NK-92 treated with Interleukin-12 subunit alpha and Interleukin-12 subunit beta, amount 100 ng/mL, for 24 hours (cell line): ENCODE results near the gene P4HB.

Experiments used
- DNase-seq: peaks from one replicate; lab custom pipeline; 2025; lab: John Stamatoyannopoulos, UW

The P4HB gene

GRCh38 chr17:81868674-81869220 is 8.4 kb upstream of the P4HB start:
- DNase-seq = no peak

- no peak for DNase-seq
Measured at GRCh38 chr17:81867991-81868673, 7.8 kb upstream of the P4HB start.

GRCh38 chr17:81867170-81867990 is 7.0 kb upstream of the P4HB start:
- DNase-seq = no peak

DNA sequence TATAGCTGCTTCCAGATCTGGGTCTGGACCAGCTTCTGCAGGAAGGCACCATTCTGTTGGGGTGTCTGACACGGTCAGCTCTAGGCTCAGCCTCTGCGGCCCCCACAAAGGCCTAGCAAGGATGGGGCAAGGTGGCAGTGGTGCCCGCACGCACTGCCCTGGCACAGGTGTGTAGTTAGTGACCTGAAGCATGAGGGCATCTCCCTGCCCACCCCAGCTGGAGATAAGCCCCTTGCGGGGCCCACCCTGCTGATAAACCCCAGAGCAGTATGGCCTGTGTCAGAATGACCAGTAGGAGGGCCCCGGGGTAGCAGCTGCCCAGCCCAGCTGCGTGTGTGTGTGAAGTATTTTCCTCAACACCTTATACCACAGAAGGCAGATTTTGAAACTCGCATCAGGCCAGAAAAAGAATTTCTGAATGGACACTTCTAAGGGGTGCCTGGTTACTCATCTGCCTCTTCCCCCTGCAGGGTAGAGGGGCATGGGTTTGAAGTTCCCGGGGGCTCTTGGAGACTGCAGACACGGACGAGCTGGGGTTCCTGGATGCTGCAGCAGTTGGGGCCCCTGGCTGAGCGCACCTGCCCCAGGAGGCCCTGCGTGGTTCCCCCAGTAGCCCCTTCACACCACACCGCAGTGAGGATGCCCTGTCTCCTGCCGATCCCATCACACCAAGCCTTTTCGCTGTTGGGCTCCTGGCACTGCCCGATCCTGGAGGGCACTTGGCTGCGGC is 6.3 kb upstream of the P4HB start:
- no peak for DNase-seq

GRCh38 chr17:81865733-81866439 is 5.6 kb upstream of the P4HB start:
- no peak for DNase-seq

DNA sequence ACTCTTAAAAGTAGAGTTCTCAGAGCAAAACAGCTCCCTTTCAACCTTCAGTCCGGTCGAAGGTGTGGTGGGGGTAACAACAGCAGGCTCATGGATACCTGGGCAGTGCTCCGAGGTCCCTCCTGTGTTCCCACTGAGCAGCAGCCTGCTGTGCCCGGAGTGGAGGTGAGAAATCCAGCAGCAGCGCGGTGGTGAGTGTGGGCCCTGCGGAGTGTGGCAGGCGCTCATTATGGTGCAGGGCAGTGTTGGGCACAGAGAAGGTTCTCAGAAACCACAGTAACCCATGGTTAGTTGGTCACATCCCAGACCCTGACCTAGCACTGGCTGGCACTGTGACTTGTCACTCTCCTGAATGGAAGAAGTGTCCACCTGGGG is 5.0 kb upstream of the P4HB start:
- DNase-seq = no peak

DNA sequence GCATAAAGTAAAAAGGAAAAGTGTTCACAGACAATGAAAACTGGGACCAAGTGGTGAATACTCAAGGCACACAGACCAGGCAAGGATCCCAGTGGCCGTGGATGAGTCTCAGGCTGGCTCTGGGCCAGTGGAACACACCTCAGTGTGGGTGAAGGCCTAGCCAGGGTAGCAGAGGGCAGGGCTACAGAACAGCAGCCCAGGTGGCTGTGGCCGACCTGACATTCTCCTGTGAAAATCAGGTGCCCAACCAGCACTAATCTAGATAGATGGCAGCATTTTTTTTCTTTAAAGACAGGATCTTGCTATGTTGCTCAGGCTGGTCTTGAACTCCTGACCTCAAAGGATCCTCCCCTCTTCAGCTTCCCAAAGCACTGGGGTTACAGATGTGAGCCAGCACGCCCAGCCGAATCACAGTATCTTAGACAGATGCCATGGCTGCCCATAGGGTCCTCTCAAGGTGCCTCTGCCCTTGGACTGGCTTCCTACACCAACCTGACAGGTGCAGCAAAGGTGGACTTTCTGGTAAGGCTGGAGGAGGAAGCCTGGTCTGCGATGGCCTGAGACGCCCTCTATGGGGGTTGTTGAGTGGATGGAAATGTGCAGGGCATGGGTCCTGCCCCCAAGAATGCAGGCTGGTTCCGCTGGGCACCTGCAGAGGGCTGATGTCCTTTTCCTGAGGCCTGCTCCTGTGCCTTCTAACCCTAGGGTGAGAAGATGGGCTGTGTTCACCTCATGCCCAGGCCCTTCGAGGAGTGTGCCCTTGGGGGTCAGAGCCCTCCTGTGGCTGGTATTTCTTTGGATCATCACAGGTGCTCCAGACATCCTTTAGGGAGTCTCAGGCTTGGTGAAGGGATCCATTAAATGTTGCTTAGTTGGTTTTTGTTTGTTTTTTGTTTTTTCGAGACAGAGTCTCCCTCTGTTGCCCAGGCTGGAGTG is 3.8 kb upstream of the P4HB start:
- no peak for DNase-seq

- DNase-seq = no peak
Measured at GRCh38 chr17:81863123-81863675, 2.9 kb upstream of the P4HB start.

- DNase-seq = peak; percentile 100
Measured at GRCh38 chr17:81860756-81861568, 627 bp upstream of the P4HB start.

DNA sequence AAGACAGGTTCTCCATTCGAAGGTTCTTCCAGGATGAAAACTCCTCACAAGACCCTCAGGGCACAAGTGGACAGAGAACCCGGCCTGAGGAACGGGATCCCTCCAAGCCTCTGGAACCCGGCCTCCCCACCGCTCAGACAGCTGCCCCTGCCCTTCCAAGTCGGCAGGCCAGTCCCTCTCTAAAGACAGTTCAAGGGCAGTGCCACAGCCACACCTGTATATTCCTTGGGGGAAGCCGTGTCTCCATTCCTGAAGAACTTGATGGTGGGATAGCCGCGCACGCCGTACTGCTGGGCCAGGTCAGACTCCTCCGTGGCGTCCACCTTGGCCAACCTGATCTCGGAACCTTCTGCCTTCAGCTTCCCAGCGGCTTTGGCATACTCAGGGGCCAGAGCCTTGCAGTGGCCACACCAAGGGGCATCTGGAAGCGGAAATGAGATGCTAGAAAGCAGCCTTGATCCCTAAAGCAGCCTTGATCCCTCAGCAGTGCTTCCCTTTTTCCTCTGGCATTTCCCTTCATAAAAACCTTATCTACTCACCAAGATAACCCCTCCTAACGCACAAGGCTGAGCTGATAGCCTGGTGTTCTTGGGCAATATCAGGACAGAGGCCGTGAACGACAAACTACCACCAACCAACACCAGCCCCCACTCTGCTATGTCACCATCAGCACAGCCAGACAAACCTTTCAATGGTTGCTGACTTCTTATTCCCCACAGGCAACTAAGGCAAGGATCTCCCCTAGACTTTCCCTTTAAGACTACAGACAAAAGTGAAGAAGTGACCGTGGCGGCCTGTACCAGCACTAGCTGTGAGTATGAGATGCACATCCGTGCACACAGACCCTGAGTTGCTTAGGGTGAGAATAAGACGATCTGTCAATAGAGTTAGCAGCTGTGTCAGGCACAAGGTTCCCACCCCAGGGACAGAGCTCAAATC is 1.1 kb downstream of the P4HB start:
- no peak for DNase-seq

- no peak for DNase-seq
Measured at GRCh38 chr17:81858170-81858966, 2.0 kb downstream of the P4HB start.

GRCh38 chr17:81854974-81855774 is 5.2 kb downstream of the P4HB start:
- no peak for DNase-seq

- no peak for DNase-seq
Measured at GRCh38 chr17:81852237-81852636, 8.1 kb downstream of the P4HB start.

DNA sequence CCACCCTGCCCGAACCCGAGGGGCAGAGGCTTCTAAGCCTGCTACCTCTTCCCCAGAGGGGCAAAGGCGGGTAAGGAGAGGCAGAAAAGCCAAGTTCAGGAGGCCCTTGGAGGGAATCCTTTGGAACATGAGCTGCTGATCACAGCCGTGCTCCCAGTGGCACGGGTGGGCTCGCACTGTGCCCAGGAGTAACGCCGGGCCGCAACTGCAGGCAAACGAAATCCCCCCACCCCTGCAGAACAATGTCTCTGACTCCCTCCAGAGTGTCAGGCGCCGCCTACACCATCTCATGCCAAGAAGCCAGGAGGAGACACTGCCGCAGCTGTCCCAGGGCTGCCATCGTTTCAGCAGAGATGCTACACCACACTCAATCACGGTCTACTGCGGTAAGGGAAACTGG is 8.9 kb downstream of the P4HB start:
- DNase-seq = no peak

DNA sequence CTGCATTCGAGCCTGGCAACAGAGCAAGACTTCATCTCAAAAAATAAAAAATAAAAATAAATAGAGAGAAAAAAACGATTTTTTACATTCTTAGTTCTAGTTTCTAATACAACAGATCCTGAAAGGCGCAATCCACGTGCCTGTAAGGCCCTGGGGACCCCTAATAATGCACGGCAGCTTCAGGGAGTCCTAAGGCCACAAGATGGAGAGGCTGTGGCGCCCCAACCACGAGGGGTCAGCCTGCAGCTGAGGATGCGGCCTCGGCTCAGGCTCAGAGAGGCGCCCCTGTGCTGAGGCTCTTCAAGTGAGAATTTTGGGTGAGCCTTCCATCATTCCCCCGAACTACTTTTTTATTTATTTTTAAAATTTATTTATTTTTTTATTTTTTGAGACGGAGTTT is 10.9 kb downstream of the P4HB start:
- no peak for DNase-seq

DNA sequence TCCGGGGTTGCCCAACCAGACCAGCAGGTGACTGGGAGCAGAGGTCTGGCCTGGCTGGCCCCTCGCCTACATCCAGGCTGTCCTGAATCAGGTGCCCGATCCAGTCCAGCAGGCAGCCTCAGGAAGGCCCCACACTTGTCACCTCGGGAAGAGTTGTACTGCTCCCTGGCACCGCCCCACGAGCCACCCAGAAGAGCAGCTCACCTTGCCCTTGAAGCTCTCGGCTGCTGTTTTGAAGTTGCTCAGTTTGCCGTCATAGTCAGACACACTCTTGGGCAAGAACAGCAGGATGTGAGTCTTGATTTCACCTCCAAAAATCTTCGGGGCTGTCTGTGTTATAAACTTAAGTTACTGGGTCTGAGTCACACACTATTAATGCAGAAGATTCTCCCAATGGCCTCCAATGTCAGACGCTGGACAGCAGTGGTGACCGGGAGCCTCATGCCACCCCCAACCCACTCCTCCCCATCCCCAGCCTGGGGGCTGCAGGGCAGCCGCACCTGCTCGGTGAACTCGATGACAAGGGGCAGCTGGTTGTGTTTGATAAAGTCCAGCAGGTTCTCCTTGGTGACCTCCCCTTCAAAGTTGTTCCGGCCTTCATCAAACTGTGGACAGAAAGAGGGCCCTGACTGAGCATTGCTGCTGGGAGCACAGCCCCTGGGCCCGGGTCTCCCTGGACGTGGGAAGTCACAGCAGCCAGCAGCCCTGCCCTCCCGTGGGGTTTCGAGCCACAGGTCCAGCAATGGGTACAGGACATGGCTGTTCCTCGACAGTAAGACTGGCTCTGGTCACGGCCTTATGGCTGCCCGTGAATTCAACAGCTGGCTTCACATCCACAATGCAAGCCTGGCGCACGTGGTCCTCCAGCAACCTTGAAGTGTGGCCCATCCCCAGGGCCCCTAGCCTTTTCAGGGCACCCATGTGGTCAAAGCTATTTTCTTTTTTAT is 13.3 kb downstream of the P4HB start:
- no peak for DNase-seq
